GM21825 (cell line): ENCODE results near the gene TIGD3.
"Not testable (repeated sequence)": the region's sequence is repeated elsewhere in the genome, so short reads cannot be mapped to it uniquely, and the experiment has no call there.

Experiments
- ATAC-seq: cut with Tn5 transposase; IDR thresholded peaks from one replicate; pipeline ENCODE4 v1.9.1; 2021; ENCODE audit warnings: mild to moderate bottlenecking, moderate library complexity; ENCODE audit not compliant: unreplicated experiment

The TIGD3 gene

GRCh38 chr11:65325435-65325834, 29.1 kb upstream of the TIGD3 start:
- no peak for ATAC-seq

- no peak for ATAC-seq
These were observed 27.5 kb upstream of the TIGD3 start for GRCh38 chr11:65327021-65327420.

GRCh38 chr11:65329478-65329877, 25.1 kb upstream of the TIGD3 start:
- no peak for ATAC-seq

GRCh38 chr11:65329944-65330403, 24.6 kb upstream of the TIGD3 start:
- ATAC-seq = no peak

GRCh38 chr11:65330544-65330943, 24.0 kb upstream of the TIGD3 start:
- ATAC-seq = no peak

- ATAC-seq = not testable (repeated sequence)
These were observed 22.0 kb upstream of the TIGD3 start for GRCh38 chr11:65332591-65332990.

- ATAC-seq = no peak
These were observed 19.8 kb upstream of the TIGD3 start for GRCh38 chr11:65334696-65335295.

- ATAC-seq = no peak
These were observed 15.9 kb upstream of the TIGD3 start for GRCh38 chr11:65338676-65339075.

- ATAC-seq = no peak
These were observed 14.3 kb upstream of the TIGD3 start for GRCh38 chr11:65340226-65340625.

- no peak for ATAC-seq
These were observed 12.7 kb upstream of the TIGD3 start for GRCh38 chr11:65341856-65342255.

GRCh38 chr11:65351511-65351910, 3.0 kb upstream of the TIGD3 start:
- ATAC-seq = no peak

- ATAC-seq = no peak
These were observed 1.8 kb upstream of the TIGD3 start for GRCh38 chr11:65352783-65353182.

GRCh38 chr11:65353376-65353775, 1.2 kb upstream of the TIGD3 start:
- ATAC-seq = no peak

- ATAC-seq = no peak
These were observed 669 bp upstream of the TIGD3 start for GRCh38 chr11:65353900-65354264.

GRCh38 chr11:65355013-65355775, 643 bp downstream of the TIGD3 start:
- ATAC-seq = peak; percentile 30

- ATAC-seq = no peak
These were observed 1.3 kb downstream of the TIGD3 start for GRCh38 chr11:65355776-65356393.

- no peak for ATAC-seq
These were observed 1.9 kb downstream of the TIGD3 start for GRCh38 chr11:65356394-65356972.

GRCh38 chr11:65357856-65358356, 3.4 kb downstream of the TIGD3 start:
- no peak for ATAC-seq

- ATAC-seq = no peak
These were observed 7.9 kb downstream of the TIGD3 start for GRCh38 chr11:65362320-65362931.

- ATAC-seq = no peak
These were observed 8.4 kb downstream of the TIGD3 start for GRCh38 chr11:65362966-65363365.

GRCh38 chr11:65363770-65364169, 9.2 kb downstream of the TIGD3 start:
- no peak for ATAC-seq
